ENCODE measurements around the gene ADGRF4.

DNA sequence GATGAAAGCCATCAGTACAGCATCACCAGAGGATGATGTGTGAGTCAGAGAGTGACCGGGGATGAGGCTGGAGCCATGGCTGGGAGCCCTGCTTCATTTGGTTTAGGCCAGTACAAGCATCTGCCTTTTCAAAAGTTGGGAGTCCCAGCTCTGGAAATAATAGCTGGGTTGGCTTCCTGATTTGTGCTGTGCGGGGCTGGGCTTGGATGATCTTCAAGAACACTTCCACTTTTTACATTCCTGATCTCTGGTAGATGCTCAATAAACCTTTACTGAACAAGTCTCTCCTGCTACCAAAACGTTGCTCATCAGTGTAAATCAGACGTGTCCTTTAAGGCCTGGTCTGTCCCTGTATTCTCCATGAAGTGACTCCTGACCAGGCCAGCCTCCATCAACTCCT is 44.1 kb upstream of the ADGRF4 start:
- TF ChIP-seq, protein P1, sequence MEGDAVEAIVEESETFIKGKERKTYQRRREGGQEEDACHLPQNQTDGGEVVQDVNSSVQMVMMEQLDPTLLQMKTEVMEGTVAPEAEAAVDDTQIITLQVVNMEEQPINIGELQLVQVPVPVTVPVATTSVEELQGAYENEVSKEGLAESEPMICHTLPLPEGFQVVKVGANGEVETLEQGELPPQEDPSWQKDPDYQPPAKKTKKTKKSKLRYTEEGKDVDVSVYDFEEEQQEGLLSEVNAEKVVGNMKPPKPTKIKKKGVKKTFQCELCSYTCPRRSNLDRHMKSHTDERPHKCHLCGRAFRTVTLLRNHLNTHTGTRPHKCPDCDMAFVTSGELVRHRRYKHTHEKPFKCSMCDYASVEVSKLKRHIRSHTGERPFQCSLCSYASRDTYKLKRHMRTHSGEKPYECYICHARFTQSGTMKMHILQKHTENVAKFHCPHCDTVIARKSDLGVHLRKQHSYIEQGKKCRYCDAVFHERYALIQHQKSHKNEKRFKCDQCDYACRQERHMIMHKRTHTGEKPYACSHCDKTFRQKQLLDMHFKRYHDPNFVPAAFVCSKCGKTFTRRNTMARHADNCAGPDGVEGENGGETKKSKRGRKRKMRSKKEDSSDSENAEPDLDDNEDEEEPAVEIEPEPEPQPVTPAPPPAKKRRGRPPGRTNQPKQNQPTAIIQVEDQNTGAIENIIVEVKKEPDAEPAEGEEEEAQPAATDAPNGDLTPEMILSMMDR (IDR thresholded peaks at IDR 0.05; ENCODE audit: low read depth, low read length), result no peak
- no peak for TF ChIP-seq EZH2phosphoT487 (IDR thresholded peaks at IDR 0.05; ENCODE audit: low read depth)

All from OCI-LY3 (cell line).